Esophagus muscularis mucosa (tissue), 4 donors: ENCODE data around the gene INTS4. TPM values are rescaled to one million over a fixed set of nuclear protein-coding genes. Genes with fewer than 3 reads are reported as not detected.
"Not testable (repeated sequence)": the region's sequence is repeated elsewhere in the genome, so short reads cannot be mapped to it uniquely, and the experiment has no call there.

Experiments used
- DNase-seq: peaks from one replicate; pipeline ENCODE4 v3.0.0-alpha.2; 2017; ENCODE audit errors: extremely low spot score
- H3K27ac ChIP-seq, 4 donors: fragments of 200-600 bp; sonication (generic); replicated peaks in 1 of 4; 1 replicate in 3 of 4; 2 replicates in 1 of 4; pipeline ENCODE4 v1.5.1; 2016 to 2019; ENCODE audit warnings: mild to moderate bottlenecking in 1 of 4
- H3K27me3 ChIP-seq, 4 donors: fragments of 200-600 bp; sonication (generic); one replicate each; pipeline versions ENCODE4 v1.5.1 to v1.6.0; 2016 to 2019
- H3K36me3 ChIP-seq, 4 donors: fragments of 200-600 bp; sonication (generic); one replicate each; pipeline ENCODE4 v1.5.1; 2016 to 2019
- H3K4me1 ChIP-seq, 4 donors: fragments of 200-600 bp; sonication (generic); one replicate each; pipeline ENCODE4 v1.5.1; 2016 to 2019
- H3K4me3 ChIP-seq, 4 donors: fragments of 200-600 bp; sonication (generic); 1 replicate in 2 of 4; 2 replicates in 2 of 4; pipeline ENCODE4 v1.5.1; 2016 to 2019; ENCODE audit warnings: mild to moderate bottlenecking in 4 of 4, moderate library complexity in 1 of 4
- H3K9me3 ChIP-seq, 4 donors: fragments of 200-600 bp; sonication (generic); 1 replicate in 3 of 4; 2 replicates in 1 of 4; pipeline ENCODE4 v1.5.1; 2016 to 2019
- EP300 ChIP-seq: sonication (generic); formaldehyde crosslinking; IDR thresholded peaks from one replicate; pipeline ENCODE4 v1.6.1; 2017; ENCODE audit warnings: antibody characterized with exemption
- POLR2A ChIP-seq: fragments of 450-650 bp; IDR thresholded peaks from one replicate; pipeline ENCODE4 v1.6.1; 2017; ENCODE audit warnings: antibody characterized with exemption, moderate library complexity, mild to moderate bottlenecking, low read depth
- POLR2AphosphoS5 ChIP-seq, 2 donors: sonication (generic); formaldehyde crosslinking; IDR thresholded peaks; one replicate each; pipeline ENCODE4 v1.6.1; 2017; ENCODE audit warnings: antibody characterized with exemption in 2 of 2
- WGBS: methylation state at CpG from one replicate; pipeline ENCODE4 v1.1.5; 2018; 5-methylcytosine and 5-hydroxymethylcytosine counted together
- intact Hi-C: fragments of 100-400 bp; cut with DNase I; formaldehyde crosslinking; loops from one replicate; pipeline ENCODE4 v1.15.1; 2023
- total RNA-seq, 4 donors: library from RNA; depleted of rRNA; stranded (reverse); fragments of >200 nt; gene quantifications; one replicate each; pipeline versions ENCODE4 v1.1.0 to v1.2.1, GENCODE V29; 2016
- TF ChIP-seq, protein P1 (sequence below), 3 experiments: fragments of 200-600 bp in 2 of 3; fragments of 450-650 bp in 1 of 3; sonication (generic) in 2 of 3; IDR thresholded peaks; one replicate each; pipeline ENCODE4 v1.5.1; 2017 to 2019; ENCODE audit warnings: antibody characterized with exemption in 3 of 3, mild to moderate bottlenecking in 2 of 3, moderate library complexity in 1 of 3

The INTS4 gene
- total RNA-seq, 4 donors from 2014 or later = 13.3 to 34.1 (median 15.2) TPM

GRCh38 chr11:77933596-77933995 lies 60.9 kb downstream of the INTS4 start:
- DNase-seq = not testable (repeated sequence)

DNA sequence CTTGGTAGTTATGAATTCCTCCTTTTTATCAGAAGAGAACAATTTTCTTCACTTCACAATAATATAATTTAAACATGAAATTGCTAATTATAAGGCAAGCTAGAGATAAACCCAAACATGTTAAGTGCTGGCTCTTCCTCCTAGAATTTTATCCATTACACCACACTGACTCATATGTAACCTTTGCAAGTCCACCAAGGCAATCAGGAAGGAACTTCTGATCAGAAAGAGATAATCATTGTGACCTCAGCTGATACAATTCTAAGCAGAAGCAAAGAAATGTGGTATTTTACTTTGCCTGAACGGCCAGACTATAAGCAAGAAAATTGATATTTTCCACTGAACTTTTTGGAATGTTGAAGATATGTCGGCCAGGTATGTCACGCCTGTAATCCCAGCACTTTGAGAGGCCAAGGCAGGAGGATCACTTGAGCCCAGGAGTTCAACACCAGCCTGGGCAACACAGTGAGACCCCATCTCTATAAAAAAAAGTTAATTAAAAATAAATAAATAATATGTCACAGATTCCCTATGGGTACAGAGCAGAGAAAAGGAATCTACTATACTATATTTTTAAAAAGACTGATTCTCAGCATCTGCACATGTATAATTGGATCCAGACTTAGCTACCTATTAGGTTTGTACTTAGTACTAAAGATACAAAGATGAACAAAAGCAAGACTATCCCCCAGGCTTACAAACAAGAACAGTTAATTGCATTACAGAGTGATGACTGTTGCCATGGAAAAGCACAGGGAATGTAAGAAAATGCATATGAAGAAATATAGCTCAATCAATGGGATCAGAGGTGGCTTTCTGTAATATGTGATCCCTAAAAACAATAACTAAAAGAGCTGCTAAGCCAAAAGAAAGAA lies 63.9 kb downstream of the INTS4 start:
- H3K27ac ChIP-seq, intact Hi-C loops, H3K27me3 ChIP-seq, H3K4me1 ChIP-seq, H3K9me3 ChIP-seq, DNase-seq, H3K4me3 ChIP-seq: not testable (repeated sequence)
- 78% methylated on average over 3 of the region's 3 CpGs for WGBS
- H3K36me3 ChIP-seq = peaks cover 3 to 45% (median 17%) of the 10 kb centered on the region in 4 donors

More at GRCh38 chr11:77933596-77933995, 60.9 kb downstream of the INTS4 start:
- H3K9me3 ChIP-seq, intact Hi-C loops, H3K27ac ChIP-seq, H3K27me3 ChIP-seq, H3K4me3 ChIP-seq, H3K4me1 ChIP-seq: not testable (repeated sequence)
- peaks cover 0 to 37% (median 12%) of the 10 kb centered on the region in 4 donors for H3K36me3 ChIP-seq
- WGBS = 91% methylated on average over 12 of the region's 24 CpGs

- H3K27ac ChIP-seq, H3K27me3 ChIP-seq, H3K9me3 ChIP-seq, intact Hi-C loops, DNase-seq, H3K4me3 ChIP-seq: not testable (repeated sequence)
- H3K4me1 ChIP-seq = peaks cover 6 to 31% (median 24%) of the 10 kb centered on the region in 4 donors
- 100% methylated on average over 1 of the region's 2 CpGs for WGBS
- H3K36me3 ChIP-seq = peaks cover 3 to 34% (median 22%) of the 10 kb centered on the region in 4 donors
Observed at GRCh38 chr11:77917713-77918112, 76.8 kb downstream of the INTS4 start.

GRCh38 chr11:77914307-77914791 lies 80.1 kb downstream of the INTS4 start:
- H3K9me3 ChIP-seq, intact Hi-C loops, DNase-seq, H3K4me3 ChIP-seq, H3K27me3 ChIP-seq: not testable (repeated sequence)
- peaks cover 0 to 26% (median 16%) of the 10 kb centered on the region in 4 donors for H3K36me3 ChIP-seq
- TF ChIP-seq POLR2AphosphoS5 (IDR thresholded peaks at IDR 0.05) = peak in 1 of 2 donors; percentile 43
- peaks cover 6 to 33% (median 28%) of the 10 kb centered on the region in 4 donors for H3K4me1 ChIP-seq
- 18% methylated on average over 4 of the region's 4 CpGs for WGBS
- peak overlapping the region in 3 of 4 donors; percentile 4 to 53 (median 9) for H3K27ac ChIP-seq

- Histone ChIP-seq H3K4me1 (peaks cover 6 to 33% (median 28%) of the 10 kb centered on the region in 4 donors), H3K36me3 (peaks cover 0 to 24% (median 13%) of the 10 kb centered on the region in 4 donors), H3K27ac (peak overlapping the region in 2 of 4 donors; percentile 4 to 53)
- WGBS = 57% methylated on average over 3 of the region's 4 CpGs
- H3K27me3 ChIP-seq, H3K9me3 ChIP-seq, H3K4me3 ChIP-seq, intact Hi-C loops, DNase-seq: not testable (repeated sequence)
Observed at GRCh38 chr11:77913608-77914306, 80.7 kb downstream of the INTS4 start.

- WGBS = 79% methylated on average over 6 of the region's 6 CpGs
- intact Hi-C loops = not testable (repeated sequence)
- peaks cover 0 to 23% (median 5%) of the 10 kb centered on the region in 4 donors for H3K36me3 ChIP-seq
Observed at GRCh38 chr11:77910828-77911227, 83.6 kb downstream of the INTS4 start.

DNA sequence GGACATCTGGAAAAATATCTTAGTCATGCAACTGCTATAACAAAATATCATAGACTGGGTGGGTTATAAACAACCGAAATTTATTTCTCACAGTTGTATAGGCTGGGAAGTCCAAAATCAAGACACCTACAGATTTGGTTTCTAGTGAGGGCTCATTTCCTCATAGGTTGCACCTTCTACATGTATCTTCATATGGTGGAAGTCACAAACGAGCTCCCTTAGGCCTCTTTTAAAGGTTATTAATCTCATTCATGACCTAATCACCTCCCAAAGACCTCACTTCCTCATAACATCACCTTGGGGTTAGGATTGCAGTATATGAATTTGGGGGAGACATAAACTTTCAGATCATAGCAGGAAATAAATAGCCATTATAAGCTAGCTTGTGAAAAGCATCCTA lies 85.2 kb downstream of the INTS4 start:
- Histone ChIP-seq H3K4me3 (no peak overlapping the region), H3K36me3 (peaks cover 0 to 25% (median 9%) of the 10 kb centered on the region in 4 donors), H3K27ac (no peak overlapping the region), H3K27me3 (no peaks in the 10 kb centered on the region), H3K9me3 (no peaks in the 10 kb centered on the region), H3K4me1 (peaks cover under 1 to 25% (median 21%) of the 10 kb centered on the region in 4 donors)
- 98% methylated on average over 2 of the region's 2 CpGs for WGBS
- intact Hi-C loops = no loop called here
- no peak for TF ChIP-seq POLR2A
- no peak for TF ChIP-seq EP300
- TF ChIP-seq POLR2AphosphoS5 (IDR thresholded peaks at IDR 0.05) = no peak
- TF ChIP-seq, protein P1, sequence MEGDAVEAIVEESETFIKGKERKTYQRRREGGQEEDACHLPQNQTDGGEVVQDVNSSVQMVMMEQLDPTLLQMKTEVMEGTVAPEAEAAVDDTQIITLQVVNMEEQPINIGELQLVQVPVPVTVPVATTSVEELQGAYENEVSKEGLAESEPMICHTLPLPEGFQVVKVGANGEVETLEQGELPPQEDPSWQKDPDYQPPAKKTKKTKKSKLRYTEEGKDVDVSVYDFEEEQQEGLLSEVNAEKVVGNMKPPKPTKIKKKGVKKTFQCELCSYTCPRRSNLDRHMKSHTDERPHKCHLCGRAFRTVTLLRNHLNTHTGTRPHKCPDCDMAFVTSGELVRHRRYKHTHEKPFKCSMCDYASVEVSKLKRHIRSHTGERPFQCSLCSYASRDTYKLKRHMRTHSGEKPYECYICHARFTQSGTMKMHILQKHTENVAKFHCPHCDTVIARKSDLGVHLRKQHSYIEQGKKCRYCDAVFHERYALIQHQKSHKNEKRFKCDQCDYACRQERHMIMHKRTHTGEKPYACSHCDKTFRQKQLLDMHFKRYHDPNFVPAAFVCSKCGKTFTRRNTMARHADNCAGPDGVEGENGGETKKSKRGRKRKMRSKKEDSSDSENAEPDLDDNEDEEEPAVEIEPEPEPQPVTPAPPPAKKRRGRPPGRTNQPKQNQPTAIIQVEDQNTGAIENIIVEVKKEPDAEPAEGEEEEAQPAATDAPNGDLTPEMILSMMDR (IDR thresholded peaks at IDR 0.05) = no peak
- no peak for DNase-seq

More at GRCh38 chr11:77910828-77911227, 83.6 kb downstream of the INTS4 start:
- not testable (repeated sequence) for H3K27ac ChIP-seq, H3K27me3 ChIP-seq, DNase-seq, H3K9me3 ChIP-seq, H3K4me3 ChIP-seq
- H3K4me1 ChIP-seq = peaks cover 6 to 41% (median 33%) of the 10 kb centered on the region in 4 donors
